ENCODE measurements around the gene CENPF. TPM values are rescaled to one million over a fixed set of nuclear protein-coding genes. Genes with fewer than 3 reads are reported as not detected.
"Not testable (repeated sequence)": the region's sequence is repeated elsewhere in the genome, so short reads cannot be mapped to it uniquely, and the experiment has no call there.

CENPF gene
- total RNA-seq, 3 donors from 2014 or later, result 1.3 to 4.0 (median 1.9) TPM

DNA sequence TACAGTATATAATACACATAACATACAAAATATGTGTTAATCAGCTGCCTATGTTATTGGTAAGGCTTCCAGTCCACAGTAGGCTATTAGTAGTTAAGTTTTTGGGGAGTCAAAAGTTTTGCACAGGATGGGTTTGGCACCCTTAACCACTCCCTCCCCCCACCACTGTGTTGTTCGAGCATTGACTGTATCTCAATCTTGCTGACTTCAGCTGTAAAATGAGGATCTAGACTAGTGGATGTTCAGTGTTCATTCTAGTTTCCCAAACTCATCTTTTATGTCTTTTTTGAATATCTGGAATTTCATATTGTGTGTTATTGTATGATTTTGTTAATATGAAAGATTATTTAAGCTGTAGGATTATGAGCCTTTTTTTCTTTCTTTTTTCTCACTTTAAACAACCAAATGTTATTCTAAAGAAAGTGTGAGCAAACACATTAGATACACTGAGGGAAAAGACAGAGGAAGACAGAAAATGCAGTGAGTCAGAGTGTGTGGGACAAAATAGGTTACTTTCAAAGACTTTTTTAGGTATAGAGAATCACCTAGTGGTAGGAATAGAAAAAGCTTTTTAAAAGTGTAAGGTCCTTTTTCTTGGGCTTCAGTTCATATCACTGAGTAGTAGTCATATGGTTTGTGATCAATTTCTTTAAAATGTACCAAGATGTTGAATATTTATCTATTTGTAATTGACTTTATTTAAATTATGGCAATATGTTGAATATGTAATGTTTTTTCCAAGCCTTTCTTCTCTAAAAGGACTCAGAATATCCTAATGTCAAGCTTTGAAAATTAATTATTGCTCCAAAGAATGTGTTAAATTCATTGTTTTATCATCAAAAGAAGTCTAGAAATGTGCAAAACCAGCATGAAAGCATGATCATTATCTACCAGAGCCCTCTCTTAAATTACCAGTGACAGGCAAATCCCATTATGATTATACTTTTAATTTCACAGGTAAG, 17.9 kb upstream of the CENPF start:
- intact Hi-C loops (cut with DNase I; ENCODE audit: low total_unique reads), result loop anchor here (5.0 kb wide), 1 partner anchor 1193 kb away; no protein-coding TSS in a partner anchor
- Histone ChIP-seq H3K9me3 (no peaks in the 10 kb centered on the region), H3K27me3 (no peaks in the 10 kb centered on the region), H3K27ac (no peak overlapping the region), H3K36me3 (no peaks in the 10 kb centered on the region), H3K4me1 (peaks cover 0 to 9% of the 10 kb centered on the region in 2 donors), H3K4me3 (no peak overlapping the region)
- TF ChIP-seq, protein P1, sequence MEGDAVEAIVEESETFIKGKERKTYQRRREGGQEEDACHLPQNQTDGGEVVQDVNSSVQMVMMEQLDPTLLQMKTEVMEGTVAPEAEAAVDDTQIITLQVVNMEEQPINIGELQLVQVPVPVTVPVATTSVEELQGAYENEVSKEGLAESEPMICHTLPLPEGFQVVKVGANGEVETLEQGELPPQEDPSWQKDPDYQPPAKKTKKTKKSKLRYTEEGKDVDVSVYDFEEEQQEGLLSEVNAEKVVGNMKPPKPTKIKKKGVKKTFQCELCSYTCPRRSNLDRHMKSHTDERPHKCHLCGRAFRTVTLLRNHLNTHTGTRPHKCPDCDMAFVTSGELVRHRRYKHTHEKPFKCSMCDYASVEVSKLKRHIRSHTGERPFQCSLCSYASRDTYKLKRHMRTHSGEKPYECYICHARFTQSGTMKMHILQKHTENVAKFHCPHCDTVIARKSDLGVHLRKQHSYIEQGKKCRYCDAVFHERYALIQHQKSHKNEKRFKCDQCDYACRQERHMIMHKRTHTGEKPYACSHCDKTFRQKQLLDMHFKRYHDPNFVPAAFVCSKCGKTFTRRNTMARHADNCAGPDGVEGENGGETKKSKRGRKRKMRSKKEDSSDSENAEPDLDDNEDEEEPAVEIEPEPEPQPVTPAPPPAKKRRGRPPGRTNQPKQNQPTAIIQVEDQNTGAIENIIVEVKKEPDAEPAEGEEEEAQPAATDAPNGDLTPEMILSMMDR (IDR thresholded peaks at IDR 0.05), result peak; percentile 56 to 88 (median 76)
- TF ChIP-seq POLR2A (IDR thresholded peaks at IDR 0.05), result no peak
- DNase-seq (ENCODE audit: low spot score in 2 of 2), result no peak

DNA sequence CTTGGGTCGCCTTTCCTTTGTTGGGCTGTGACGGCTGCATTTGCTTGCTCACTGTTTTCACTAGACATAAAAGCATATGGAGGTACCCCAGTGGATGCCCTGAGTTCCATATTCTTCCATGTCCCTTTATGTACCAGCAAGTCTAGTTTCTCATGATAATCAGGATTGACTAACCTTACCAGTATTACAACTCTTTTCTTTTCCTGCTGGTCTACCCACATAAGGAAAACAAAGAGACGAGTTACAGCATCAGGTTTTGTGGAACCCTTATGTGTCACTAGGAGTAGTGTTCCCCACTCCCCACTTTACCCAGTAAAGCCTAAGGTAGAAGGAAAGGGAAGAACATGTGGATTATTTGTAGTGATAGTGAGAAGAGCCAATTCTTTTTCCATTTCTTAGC, 16.4 kb upstream of the CENPF start:
- Histone ChIP-seq H3K4me1 (peaks cover 0 to 8% of the 10 kb centered on the region in 2 donors), H3K36me3 (no peaks in the 10 kb centered on the region), H3K9me3 (no peaks in the 10 kb centered on the region), H3K27me3 (no peaks in the 10 kb centered on the region), H3K27ac (no peak overlapping the region), H3K4me3 (no peak overlapping the region)
- TF ChIP-seq POLR2A (IDR thresholded peaks at IDR 0.05) (no peak), POLR2AphosphoS5 (IDR thresholded peaks at IDR 0.05) (no peak)
- TF ChIP-seq, protein P1 (IDR thresholded peaks at IDR 0.05), result no peak
- intact Hi-C loops (cut with DNase I; ENCODE audit: low total_unique reads), result loop anchor here (5.0 kb wide), 1 partner anchor 1194 kb away; no protein-coding TSS in a partner anchor
- no peak for DNase-seq (ENCODE audit: low spot score in 2 of 2)

DNA sequence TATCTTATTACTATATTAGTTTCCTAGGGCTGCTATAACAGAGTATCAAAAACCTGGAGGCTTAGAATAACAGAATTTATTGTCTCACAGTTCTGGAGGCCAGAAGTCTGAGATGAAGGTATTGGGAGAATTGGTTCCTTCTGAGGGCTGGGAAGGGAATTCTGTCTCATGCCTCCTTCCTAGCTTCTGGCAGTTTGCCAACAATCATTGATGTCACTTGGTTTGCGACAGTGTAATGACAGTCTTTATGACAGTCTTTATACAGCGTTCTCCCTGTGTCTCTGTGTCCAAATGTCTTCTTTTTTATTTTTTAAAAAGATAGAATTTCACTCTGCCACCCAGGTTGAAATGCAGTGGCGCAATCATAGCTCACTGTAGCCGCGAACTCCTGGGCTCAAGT, 15.8 kb upstream of the CENPF start:
- Histone ChIP-seq H3K36me3 (no peaks in the 10 kb centered on the region), H3K9me3 (no peaks in the 10 kb centered on the region), H3K4me1 (peaks cover 0 to 3% of the 10 kb centered on the region in 2 donors), H3K27me3 (no peaks in the 10 kb centered on the region), H3K4me3 (no peak overlapping the region), H3K27ac (no peak overlapping the region)
- intact Hi-C loops (cut with DNase I; ENCODE audit: low total_unique reads), result loop anchor here (5.0 kb wide), 1 partner anchor 1195 kb away; no protein-coding TSS in a partner anchor
- TF ChIP-seq, protein P1 (IDR thresholded peaks at IDR 0.05), result no peak
- TF ChIP-seq POLR2AphosphoS5 (IDR thresholded peaks at IDR 0.05), result no peak
- no peak for TF ChIP-seq POLR2A (IDR thresholded peaks at IDR 0.05)
- no peak for DNase-seq (ENCODE audit: low spot score in 2 of 2)

- no peak overlapping the region for H3K27ac ChIP-seq
- no peaks in the 10 kb centered on the region for H3K9me3 ChIP-seq
- H3K4me3 ChIP-seq, result no peak overlapping the region
- DNase-seq (ENCODE audit: low spot score in 2 of 2), result no peak
- TF ChIP-seq POLR2AphosphoS5 (IDR thresholded peaks at IDR 0.05) (no peak), POLR2A (IDR thresholded peaks at IDR 0.05) (no peak)
- TF ChIP-seq, protein P1 (IDR thresholded peaks at IDR 0.05), result no peak
- no peaks in the 10 kb centered on the region for H3K36me3 ChIP-seq
- H3K27me3 ChIP-seq, result no peaks in the 10 kb centered on the region
- H3K4me1 ChIP-seq, result no peaks in the 10 kb centered on the region
- intact Hi-C loops (cut with DNase I; ENCODE audit: low total_unique reads), result loop anchor here (5.0 kb wide), 1 partner anchor 1197 kb away; no protein-coding TSS in a partner anchor
Measured at GRCh38 chr1:214588963-214589597, 13.9 kb upstream of the CENPF start.

DNA sequence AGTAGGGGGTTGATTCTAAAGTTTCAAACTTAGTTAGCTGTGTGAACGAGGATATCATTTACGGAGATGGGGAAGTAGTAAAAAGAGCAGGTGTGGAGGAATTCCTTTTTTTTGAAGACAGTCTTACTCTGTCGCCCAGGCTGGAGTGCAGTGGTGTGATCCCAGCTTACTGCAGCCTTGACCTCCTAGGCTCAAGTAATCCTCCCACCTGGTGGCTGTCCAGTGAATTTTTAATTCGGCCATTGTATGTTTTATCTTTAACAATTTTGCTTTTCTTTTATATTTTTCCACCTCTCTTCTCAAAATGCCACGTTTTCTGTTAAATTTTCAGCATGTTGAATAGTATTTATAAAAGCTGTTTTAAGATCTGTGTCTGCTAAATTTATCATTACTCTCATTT, 12.3 kb upstream of the CENPF start:
- Histone ChIP-seq H3K27me3 (no peaks in the 10 kb centered on the region), H3K9me3 (no peaks in the 10 kb centered on the region), H3K27ac (no peak overlapping the region), H3K4me3 (no peak overlapping the region), H3K4me1 (no peaks in the 10 kb centered on the region), H3K36me3 (no peaks in the 10 kb centered on the region)
- TF ChIP-seq POLR2A (IDR thresholded peaks at IDR 0.05), result no peak
- TF ChIP-seq, protein P1 (IDR thresholded peaks at IDR 0.05), result no peak
- no peak for TF ChIP-seq POLR2AphosphoS5 (IDR thresholded peaks at IDR 0.05)
- no peak for DNase-seq (ENCODE audit: low spot score in 2 of 2)
- intact Hi-C loops (cut with DNase I; ENCODE audit: low total_unique reads), result no loop called here

GRCh38 chr1:214591918-214592317, 11.1 kb upstream of the CENPF start:
- intact Hi-C loops (cut with DNase I; ENCODE audit: low total_unique reads); H3K27ac ChIP-seq; DNase-seq (ENCODE audit: low spot score in 2 of 2); H3K9me3 ChIP-seq; H3K27me3 ChIP-seq; H3K36me3 ChIP-seq; H3K4me3 ChIP-seq; H3K4me1 ChIP-seq: not testable (repeated sequence)
